ENCODE results near the gene BCCIP. TPM values are rescaled to one million over a fixed set of nuclear protein-coding genes. Genes with fewer than 3 reads are reported as not detected.

Gene BCCIP
- total RNA-seq, 1 donor from 2014 or later = 122 TPM

GRCh38 chr10:125795128-125795527, 28.2 kb upstream of the BCCIP start:
- no peaks in the 10 kb centered on the region for H3K4me1 Mint-ChIP-seq
- no peaks in the 10 kb centered on the region for H3K79me2 ChIP-seq (ENCODE audit: low read depth)
- no peak overlapping the region for H3K9ac ChIP-seq
- TF ChIP-seq EZH2 (IDR thresholded peaks at IDR 0.05) = no peak
- TF ChIP-seq CTCF (IDR thresholded peaks at IDR 0.05) = no peak
- no peak for TF ChIP-seq EZH2phosphoT487 (IDR thresholded peaks at IDR 0.05)
- H3K36me3 ChIP-seq = no peaks in the 10 kb centered on the region
- no peak overlapping the region for H3K27ac ChIP-seq
- H3K4me3 Mint-ChIP-seq = no peak overlapping the region
- H3K4me3 ChIP-seq = no peak overlapping the region
- H3K27me3 Mint-ChIP-seq (ENCODE audit: insufficient read depth, low read depth) = peaks cover 3% of the 10 kb centered on the region
- H3K9me3 ChIP-seq (ENCODE audit: low read depth) = no peaks in the 10 kb centered on the region
- no peaks in the 10 kb centered on the region for H3K4me1 ChIP-seq
- no peak overlapping the region for H3K4me2 ChIP-seq
- H3K27ac Mint-ChIP-seq = no peak overlapping the region
- DNase-seq (ENCODE audit: low spot score) = no peak
- no peaks in the 10 kb centered on the region for H3K27me3 ChIP-seq
- H3K36me3 Mint-ChIP-seq = peaks cover 13% of the 10 kb centered on the region
- H3K9me3 Mint-ChIP-seq = no peaks in the 10 kb centered on the region
- no peak overlapping the region for H2AFZ ChIP-seq (replicated peaks)
- no peaks in the 10 kb centered on the region for H3F3A ChIP-seq (ENCODE audit: low read depth)
- H4K20me1 ChIP-seq (ENCODE audit: low read depth) = no peaks in the 10 kb centered on the region

GRCh38 chr10:125795637-125796190, 27.6 kb upstream of the BCCIP start:
- Histone ChIP-seq H3K27me3 (no peaks in the 10 kb centered on the region), H3K9ac (no peak overlapping the region), H3K79me2 (ENCODE audit: low read depth) (no peaks in the 10 kb centered on the region), H4K20me1 (ENCODE audit: low read depth) (no peaks in the 10 kb centered on the region), H3K4me3 (no peak overlapping the region), H3K27ac (no peak overlapping the region), H3K4me2 (no peak overlapping the region), H2AFZ (replicated peaks) (no peak overlapping the region), H3K9me3 (ENCODE audit: low read depth) (no peaks in the 10 kb centered on the region), H3K4me1 (no peaks in the 10 kb centered on the region), H3K36me3 (no peaks in the 10 kb centered on the region), H3F3A (ENCODE audit: low read depth) (no peaks in the 10 kb centered on the region)
- no peak overlapping the region for H3K27ac Mint-ChIP-seq
- H3K27me3 Mint-ChIP-seq (ENCODE audit: insufficient read depth, low read depth) = peaks cover 2% of the 10 kb centered on the region
- TF ChIP-seq EZH2 (IDR thresholded peaks at IDR 0.05) = no peak
- TF ChIP-seq EZH2phosphoT487 (IDR thresholded peaks at IDR 0.05) = no peak
- TF ChIP-seq CTCF (IDR thresholded peaks at IDR 0.05) = no peak
- no peaks in the 10 kb centered on the region for H3K9me3 Mint-ChIP-seq
- DNase-seq (ENCODE audit: low spot score) = no peak
- H3K36me3 Mint-ChIP-seq = peaks cover 13% of the 10 kb centered on the region
- H3K4me3 Mint-ChIP-seq = no peak overlapping the region
- H3K4me1 Mint-ChIP-seq = no peaks in the 10 kb centered on the region

DNA sequence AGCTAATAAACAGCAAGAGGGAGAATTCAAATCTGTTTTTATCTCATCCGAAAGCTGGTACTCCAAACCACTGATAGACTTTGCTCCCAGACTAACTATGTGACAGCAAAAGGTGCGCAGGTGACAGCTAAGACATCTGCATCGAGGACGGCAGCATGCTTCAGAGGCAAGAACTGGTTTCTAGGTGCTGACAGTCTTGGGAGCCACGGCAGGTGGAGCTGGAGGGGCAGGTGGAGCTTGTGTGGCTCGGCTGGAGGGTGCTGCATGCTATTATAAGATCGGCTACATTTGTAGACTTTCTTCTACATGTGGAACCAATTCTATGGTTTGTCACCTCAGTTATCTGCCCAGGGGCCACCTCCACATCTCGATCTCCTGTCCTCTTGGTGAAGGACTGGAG, 25.9 kb upstream of the BCCIP start:
- Histone ChIP-seq H3K4me2 (no peak overlapping the region), H3K4me3 (no peak overlapping the region), H3K36me3 (no peaks in the 10 kb centered on the region), H2AFZ (replicated peaks) (no peak overlapping the region), H3K4me1 (no peaks in the 10 kb centered on the region), H3K79me2 (ENCODE audit: low read depth) (no peaks in the 10 kb centered on the region), H3F3A (ENCODE audit: low read depth) (no peaks in the 10 kb centered on the region), H3K9ac (no peak overlapping the region), H3K27ac (no peak overlapping the region), H3K27me3 (no peaks in the 10 kb centered on the region), H3K9me3 (ENCODE audit: low read depth) (no peaks in the 10 kb centered on the region), H4K20me1 (ENCODE audit: low read depth) (no peaks in the 10 kb centered on the region)
- peaks cover 10% of the 10 kb centered on the region for H3K36me3 Mint-ChIP-seq
- no peaks in the 10 kb centered on the region for H3K4me1 Mint-ChIP-seq
- no peak overlapping the region for H3K27ac Mint-ChIP-seq
- DNase-seq (ENCODE audit: low spot score) = no peak
- H3K27me3 Mint-ChIP-seq (ENCODE audit: insufficient read depth, low read depth) = peaks cover 2% of the 10 kb centered on the region
- H3K9me3 Mint-ChIP-seq = no peaks in the 10 kb centered on the region
- no peak overlapping the region for H3K4me3 Mint-ChIP-seq
- TF ChIP-seq EZH2 (IDR thresholded peaks at IDR 0.05) = no peak
- TF ChIP-seq CTCF (IDR thresholded peaks at IDR 0.05) = no peak
- no peak for TF ChIP-seq EZH2phosphoT487 (IDR thresholded peaks at IDR 0.05)
